BE2C (cell line): ENCODE results near the gene ALKBH3.

Source experiments
- DNase-seq: peaks from one replicate; pipeline ENCODE4 v3.0.0-alpha.2; 2020
- H3K27me3 ChIP-seq: fragments of 250-450 bp; sonication (Bioruptor Pico); 2 replicates; pipeline ENCODE4 v1.5.1; 2020; ENCODE audit warnings: mild to moderate bottlenecking
- H3K36me3 ChIP-seq: fragments of 250-450 bp; sonication (Bioruptor Pico); 2 replicates; pipeline ENCODE4 v1.5.1; 2020; ENCODE audit warnings: mild to moderate bottlenecking
- H3K4me1 ChIP-seq: fragments of 250-450 bp; sonication (Bioruptor Pico); 2 replicates; pipeline ENCODE4 v1.5.1; 2020
- H3K4me3 ChIP-seq: 2 replicates; pipeline ENCODE4 v1.5.1; 2011; ENCODE audit warnings: low read depth, low read length
- H3K9me3 ChIP-seq: fragments of 250-450 bp; sonication (Bioruptor Pico); 2 replicates; pipeline ENCODE4 v1.5.1; 2020
- CTCF ChIP-seq: IDR thresholded peaks from 2 replicates; pipeline ENCODE4 v1.5.1; 2012; ENCODE audit warnings: mild to moderate bottlenecking, low read depth, low read length

ALKBH3 gene

DNA sequence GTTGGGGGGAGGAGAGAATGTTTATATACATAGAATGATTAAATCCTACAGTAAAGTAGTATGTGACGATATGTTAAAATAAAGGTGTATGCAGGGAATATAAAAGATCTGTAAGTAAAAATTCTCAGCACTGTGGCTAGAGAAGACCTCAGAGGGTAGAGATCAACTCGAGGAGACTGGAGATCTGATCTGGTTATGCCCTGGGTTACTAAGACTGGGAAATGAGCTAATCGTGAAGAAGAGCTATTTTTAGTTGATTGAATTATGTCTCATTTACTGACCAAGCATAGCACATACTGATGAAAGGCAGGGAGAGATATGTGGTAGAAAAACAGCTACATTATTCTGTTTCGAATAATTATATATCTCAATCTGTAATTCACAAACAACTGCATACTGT lies 42.8 kb upstream of the ALKBH3 start:
- Histone ChIP-seq H3K36me3 (no peaks in the 10 kb centered on the region), H3K9me3 (no peaks in the 10 kb centered on the region), H3K27me3 (no peaks in the 10 kb centered on the region), H3K4me3 (no peak overlapping the region), H3K4me1 (peaks cover 19% of the 10 kb centered on the region)
- no peak for TF ChIP-seq CTCF
- DNase-seq, result no peak

GRCh38 chr11:43842021-43842420 lies 38.6 kb upstream of the ALKBH3 start:
- TF ChIP-seq CTCF, result no peak
- H3K27me3 ChIP-seq, result no peaks in the 10 kb centered on the region

GRCh38 chr11:43845816-43846215 lies 34.8 kb upstream of the ALKBH3 start:
- H3K36me3 ChIP-seq, result no peaks in the 10 kb centered on the region
- no peak for TF ChIP-seq CTCF
- no peaks in the 10 kb centered on the region for H3K9me3 ChIP-seq
- no peaks in the 10 kb centered on the region for H3K27me3 ChIP-seq
- H3K4me3 ChIP-seq, result no peak overlapping the region
- DNase-seq, result no peak
- H3K4me1 ChIP-seq, result no peaks in the 10 kb centered on the region

More at GRCh38 chr11:43842021-43842420, 38.6 kb upstream of the ALKBH3 start:
- Histone ChIP-seq H3K9me3 (no peaks in the 10 kb centered on the region), H3K36me3 (no peaks in the 10 kb centered on the region), H3K4me1 (peaks cover 8% of the 10 kb centered on the region), H3K4me3 (no peak overlapping the region)
- DNase-seq, result no peak

- DNase-seq, result peak; percentile 54
Measured at GRCh38 chr11:43852057-43852636, 28.5 kb upstream of the ALKBH3 start.

DNA sequence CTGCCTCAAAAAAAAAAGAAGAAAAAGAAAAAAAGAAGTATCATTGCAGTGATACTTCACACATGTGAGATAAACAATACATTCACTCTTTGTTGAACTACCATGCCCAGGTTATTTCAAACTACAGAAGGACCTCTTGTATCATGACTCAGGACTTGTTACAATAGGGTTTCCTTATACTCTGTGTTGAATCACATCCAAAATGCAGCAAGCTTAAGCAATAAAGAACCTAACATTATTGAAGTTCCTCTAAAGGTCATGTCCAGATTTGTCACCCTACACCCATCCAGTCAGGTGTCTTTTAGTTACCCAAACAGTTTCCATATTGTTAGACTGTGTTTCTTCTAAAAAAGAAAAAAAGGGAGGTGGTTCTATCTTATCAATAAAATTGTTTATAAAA lies 26.9 kb upstream of the ALKBH3 start:
- Histone ChIP-seq H3K36me3 (no peaks in the 10 kb centered on the region), H3K4me1 (no peaks in the 10 kb centered on the region), H3K9me3 (no peaks in the 10 kb centered on the region), H3K27me3 (no peaks in the 10 kb centered on the region), H3K4me3 (no peak overlapping the region)
- no peak for DNase-seq
- TF ChIP-seq CTCF, result no peak

More at GRCh38 chr11:43852057-43852636, 28.5 kb upstream of the ALKBH3 start:
- H3K4me3 ChIP-seq, result no peak overlapping the region
- TF ChIP-seq CTCF, result peak; percentile 77
- H3K9me3 ChIP-seq, result no peaks in the 10 kb centered on the region
- no peaks in the 10 kb centered on the region for H3K27me3 ChIP-seq
- no peaks in the 10 kb centered on the region for H3K36me3 ChIP-seq
- H3K4me1 ChIP-seq, result no peaks in the 10 kb centered on the region

DNA sequence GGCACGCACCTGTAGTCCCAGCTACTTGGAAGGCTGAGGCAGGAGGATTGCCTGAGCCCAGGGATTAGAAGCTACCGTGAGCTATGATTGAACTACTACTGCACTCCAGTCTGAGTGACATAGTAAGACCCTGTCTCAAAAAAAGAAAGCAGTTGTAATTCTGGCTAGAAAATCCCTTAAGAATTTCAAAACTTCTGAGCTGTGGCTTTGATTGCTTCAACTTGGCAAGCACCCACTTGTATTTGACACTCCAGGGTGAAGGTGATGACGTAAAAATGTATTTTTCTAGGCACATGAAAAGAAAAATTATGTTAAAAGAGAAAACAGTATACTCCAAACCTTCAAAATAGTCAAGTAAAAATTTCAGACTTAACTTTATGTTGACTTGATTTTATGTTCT lies 23.6 kb upstream of the ALKBH3 start:
- TF ChIP-seq CTCF, result no peak
- Histone ChIP-seq H3K27me3 (no peaks in the 10 kb centered on the region), H3K4me3 (no peak overlapping the region), H3K4me1 (no peaks in the 10 kb centered on the region), H3K36me3 (no peaks in the 10 kb centered on the region), H3K9me3 (no peaks in the 10 kb centered on the region)
- DNase-seq, result no peak
